ENCODE data around the gene SPECC1L.

The SPECC1L gene
- long read RNA-seq, full-length matches to known transcripts: 9 of 147 reads
- long read RNA-seq, partial matches to known transcripts: 105 of 147 reads
- long read RNA-seq, other reads (novel, unspliced or antisense): 33 of 147 reads

GRCh38 chr22:24270556-24271385 lies at the start of gene SPECC1L:
Gene SPECC1L, plus strand, starts transcription at chr22:24270831. Its CDS starts 31,401 bp downstream, at chr22:24302232.
- TF ChIP-seq REST (IDR thresholded peaks at IDR 0.05; ENCODE audit: insufficient replicate concordance, low read depth): peak; percentile 36
- no peak for TF ChIP-seq CTCF (IDR thresholded peaks at IDR 0.05; ENCODE audit: insufficient read depth, low read length)
- TF ChIP-seq POLR2AphosphoS5 (IDR thresholded peaks at IDR 0.05; ENCODE audit: low read depth): peak; percentile 83; the same call in 1 of the 2 replicates
- DNase-seq (ENCODE audit: low read depth in 1 of 2, low spot score in 1 of 2): peak; percentile 86 to 88
- H3K27me3 ChIP-seq (ENCODE audit: insufficient read depth, poor library complexity, severe bottlenecking): no peaks in the 10 kb centered on the region
- H3K27ac ChIP-seq (replicated peaks): peak within 1 kb of the TSS; percentile 91
- peak within 1 kb of the TSS; percentile 89 for H3K4me3 ChIP-seq (replicated peaks; ENCODE audit: insufficient read depth, low read length)

- H3K27me3 ChIP-seq (ENCODE audit: insufficient read depth, poor library complexity, severe bottlenecking): no peaks in the 10 kb centered on the region
- DNase-seq (ENCODE audit: low read depth in 1 of 2, low spot score in 1 of 2): no peak
- no peak for TF ChIP-seq CTCF (IDR thresholded peaks at IDR 0.05; ENCODE audit: insufficient read depth, low read length)
- TF ChIP-seq POLR2AphosphoS5 (IDR thresholded peaks at IDR 0.05; ENCODE audit: low read depth): no peak
- no peak for TF ChIP-seq GABPA (IDR thresholded peaks at IDR 0.05; ENCODE audit: low read depth)
- no peak for TF ChIP-seq REST (IDR thresholded peaks at IDR 0.05; ENCODE audit: insufficient replicate concordance, low read depth)
- no peak for TF ChIP-seq SPI1 (IDR thresholded peaks at IDR 0.05; ENCODE audit: borderline replicate concordance, low read depth)
- H3K4me3 ChIP-seq (replicated peaks; ENCODE audit: insufficient read depth, low read length): no peak overlapping the region
- no peak overlapping the region for H3K27ac ChIP-seq (replicated peaks)
Observed at GRCh38 chr22:24224468-24224867, 46.2 kb upstream of the SPECC1L start.

GRCh38 chr22:24225044-24225601 lies 45.5 kb upstream of the SPECC1L start:
- Histone ChIP-seq H3K4me3 (replicated peaks; ENCODE audit: insufficient read depth, low read length) (no peak overlapping the region), H3K27ac (replicated peaks) (no peak overlapping the region), H3K27me3 (ENCODE audit: insufficient read depth, poor library complexity, severe bottlenecking) (no peaks in the 10 kb centered on the region)
- TF ChIP-seq POLR2AphosphoS5 (IDR thresholded peaks at IDR 0.05; ENCODE audit: low read depth): no peak
- no peak for TF ChIP-seq REST (IDR thresholded peaks at IDR 0.05; ENCODE audit: insufficient replicate concordance, low read depth)
- DNase-seq (ENCODE audit: low read depth in 1 of 2, low spot score in 1 of 2): no peak
